Measurements from ENCODE around the gene TENT4B. TPM values are rescaled to one million over a fixed set of nuclear protein-coding genes. Genes with fewer than 3 reads are reported as not detected.

The TENT4B gene
- total RNA-seq, 1 experiment from 2014 or later: 16.9 TPM

GRCh38 chr16:50188619-50189136 is 35.6 kb downstream of the TENT4B start (continued):
- TF ChIP-seq JUND (IDR thresholded peaks at IDR 0.05): no peak
- TF ChIP-seq ELF1 (IDR thresholded peaks at IDR 0.05; ENCODE audit: borderline replicate concordance, low read depth): no peak
- TF ChIP-seq FOSL1 (IDR thresholded peaks at IDR 0.05; ENCODE audit: low read depth): no peak

DNA sequence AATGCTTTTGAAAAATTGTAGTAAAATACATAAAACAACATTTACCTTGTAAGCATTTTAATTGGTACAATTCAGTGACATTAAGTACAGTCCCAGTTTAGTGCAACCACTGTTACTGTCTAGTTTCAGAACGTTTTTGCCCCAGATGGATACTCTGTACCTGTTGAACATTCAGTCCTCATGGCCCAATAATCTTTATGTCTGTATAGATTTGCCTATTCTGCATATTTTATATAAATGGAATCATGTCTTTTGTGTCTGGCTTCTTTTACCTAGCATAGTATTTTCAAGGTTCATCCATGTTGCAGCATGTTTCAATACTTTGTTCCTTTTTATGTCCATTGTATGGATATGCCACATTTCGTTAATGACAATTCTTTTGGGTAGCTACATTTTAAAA is 37.2 kb downstream of the TENT4B start:
- ChIA-PET POLR2A (interaction anchor here (0.7 kb wide), 1 partner anchor 314 kb away, joined by 3 read pairs; no protein-coding TSS in a partner anchor), RAD21 (ENCODE audit: low non-redundant PET in 1 of 2, low total read pairs in 2 of 2, uncharacterized antibody in 2 of 2, unreplicated experiment in 2 of 2) (no interaction called here), CTCF (no interaction called here)
- no peak for TF ChIP-seq REST (IDR thresholded peaks at IDR 0.05; ENCODE audit: low read depth)
- TF ChIP-seq ZFX (IDR thresholded peaks at IDR 0.05): no peak
- no peak for TF ChIP-seq SP1 (IDR thresholded peaks at IDR 0.05; ENCODE audit: low read depth)
- no peak for TF ChIP-seq SIN3A (IDR thresholded peaks at IDR 0.05; ENCODE audit: low read depth)
- TF ChIP-seq EGR1 (IDR thresholded peaks at IDR 0.05; ENCODE audit: low read depth): no peak
- TF ChIP-seq, protein P1, sequence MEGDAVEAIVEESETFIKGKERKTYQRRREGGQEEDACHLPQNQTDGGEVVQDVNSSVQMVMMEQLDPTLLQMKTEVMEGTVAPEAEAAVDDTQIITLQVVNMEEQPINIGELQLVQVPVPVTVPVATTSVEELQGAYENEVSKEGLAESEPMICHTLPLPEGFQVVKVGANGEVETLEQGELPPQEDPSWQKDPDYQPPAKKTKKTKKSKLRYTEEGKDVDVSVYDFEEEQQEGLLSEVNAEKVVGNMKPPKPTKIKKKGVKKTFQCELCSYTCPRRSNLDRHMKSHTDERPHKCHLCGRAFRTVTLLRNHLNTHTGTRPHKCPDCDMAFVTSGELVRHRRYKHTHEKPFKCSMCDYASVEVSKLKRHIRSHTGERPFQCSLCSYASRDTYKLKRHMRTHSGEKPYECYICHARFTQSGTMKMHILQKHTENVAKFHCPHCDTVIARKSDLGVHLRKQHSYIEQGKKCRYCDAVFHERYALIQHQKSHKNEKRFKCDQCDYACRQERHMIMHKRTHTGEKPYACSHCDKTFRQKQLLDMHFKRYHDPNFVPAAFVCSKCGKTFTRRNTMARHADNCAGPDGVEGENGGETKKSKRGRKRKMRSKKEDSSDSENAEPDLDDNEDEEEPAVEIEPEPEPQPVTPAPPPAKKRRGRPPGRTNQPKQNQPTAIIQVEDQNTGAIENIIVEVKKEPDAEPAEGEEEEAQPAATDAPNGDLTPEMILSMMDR (IDR thresholded peaks at IDR 0.05 in 2 of 3, conservative IDR thresholded peaks at IDR 0.05 in 1 of 3; ENCODE audit: borderline replicate concordance in 1 of 3, insufficient read depth in 1 of 3, low read depth in 2 of 3, low read length in 2 of 3): no peak
- no peaks in the 10 kb centered on the region for H3K27me3 ChIP-seq (ENCODE audit: insufficient read depth, low read length)
- H4K20me1 ChIP-seq (ENCODE audit: insufficient read depth): no peaks in the 10 kb centered on the region
- H3K4me2 ChIP-seq (ENCODE audit: low read length): no peak overlapping the region
- no peaks in the 10 kb centered on the region for H3K9me2 ChIP-seq (ENCODE audit: insufficient read depth)
- DNase-seq (ENCODE audit: low read depth, low spot score): no peak
- H3K79me2 ChIP-seq (ENCODE audit: insufficient read depth, low read length): peaks cover 61% of the 10 kb centered on the region
- H3K9ac ChIP-seq (ENCODE audit: low read length): no peak overlapping the region
- ATAC-seq: no peak
- H3K27ac ChIP-seq (ENCODE audit: low read depth, low read length): no peak overlapping the region
- no TSS peak for BruUV-seq (replicated peaks)
- no peaks in the 10 kb centered on the region for H3K9me3 ChIP-seq (ENCODE audit: control insufficient read depth in 1 of 2, insufficient read depth in 1 of 2, low read depth in 1 of 2, low read length in 2 of 2)
- peaks cover 4 to 17% of the 10 kb centered on the region in 2 experiments; a peak in 2 of 4 replicates for H3K4me1 ChIP-seq (ENCODE audit: control insufficient read depth in 1 of 2, insufficient read depth in 2 of 2, low read length in 2 of 2)
- intact Hi-C loops (cut with micrococcal nuclease): no loop called here
- H2AFZ ChIP-seq (ENCODE audit: low read depth, low read length, poor library complexity, severe bottlenecking): no peak overlapping the region
- H3K36me3 ChIP-seq (ENCODE audit: control insufficient read depth in 1 of 2, insufficient read depth in 2 of 2, low read length in 2 of 2): no peaks in the 10 kb centered on the region
- H3K4me3 ChIP-seq (replicated peaks in 1 of 2; ENCODE audit: low read depth in 1 of 2, low read length in 2 of 2): no peak overlapping the region

Measured in HCT116 (cell line).